CD14-positive monocyte (primary cell): ENCODE data around the gene MAPK1. TPM values are rescaled to one million over a fixed set of nuclear protein-coding genes. Genes with fewer than 3 reads are reported as not detected.
"Not testable (repeated sequence)": the region's sequence is repeated elsewhere in the genome, so short reads cannot be mapped to it uniquely, and the experiment has no call there.

Source experiments
- DNase-seq, 3 donors: peaks; one replicate each; pipeline ENCODE4 v3.0.0-alpha.2; 2011 to 2022
- H2AFZ ChIP-seq: 2 replicates; pipeline ENCODE4 v1.6.0; 2012; ENCODE audit warnings: mild to moderate bottlenecking, low read depth, low read length, inconsistent platforms; ENCODE audit not compliant: insufficient read depth, poor library complexity, severe bottlenecking
- H3K27ac ChIP-seq, 2 donors: 1 replicate in 1 of 2; 2 replicates in 1 of 2; pipeline ENCODE4 v1.5.1; 2012 to 2013; ENCODE audit warnings: low read length in 2 of 2, control low read depth in 1 of 2, inconsistent platforms in 1 of 2, low read depth in 1 of 2, mild to moderate bottlenecking in 1 of 2
- H3K27me3 ChIP-seq, 2 donors: one replicate each; pipeline versions ENCODE4 v1.6.0 to v1.6.1; 2011 to 2013; ENCODE audit warnings: low read length in 2 of 2; ENCODE audit not compliant: control insufficient read depth in 2 of 2, insufficient read depth in 2 of 2
- H3K36me3 ChIP-seq, 2 donors: replicated peaks in 1 of 2; 1 replicate in 1 of 2; 2 replicates in 1 of 2; pipeline versions ENCODE4 v1.5.1 to v1.6.1; 2012 to 2013; ENCODE audit warnings: low read length in 2 of 2, control low read depth in 1 of 2, inconsistent platforms in 1 of 2, mild to moderate bottlenecking in 1 of 2; ENCODE audit not compliant: insufficient read depth in 2 of 2, control insufficient read depth in 1 of 2
- H3K4me1 ChIP-seq, 2 donors: 1 replicate in 1 of 2; 2 replicates in 1 of 2; pipeline versions ENCODE4 v1.5.1 to v1.6.1; 2012 to 2013; ENCODE audit warnings: low read length in 2 of 2, control low read depth in 1 of 2, inconsistent platforms in 1 of 2, mild to moderate bottlenecking in 1 of 2, moderate library complexity in 1 of 2; ENCODE audit not compliant: insufficient read depth in 2 of 2, control insufficient read depth in 1 of 2
- H3K4me2 ChIP-seq: replicated peaks from 2 replicates; pipeline ENCODE3; 2012; ENCODE audit warnings: low read length, moderate library complexity, mild to moderate bottlenecking; ENCODE audit not compliant: poor library complexity, severe bottlenecking; ENCODE audit errors: extremely low read depth
- H3K4me3 ChIP-seq, 3 experiments: fragments of 200-600 bp in 1 of 3; sonication (generic) in 1 of 3; replicated peaks in 1 of 3; 1 replicate in 2 of 3; 2 replicates in 1 of 3; pipeline ENCODE4 v1.5.1; 2011 to 2013; ENCODE audit warnings: low read length in 3 of 3, mild to moderate bottlenecking in 3 of 3, control low read depth in 2 of 3, low read depth in 2 of 3, inconsistent platforms in 1 of 3, moderate library complexity in 1 of 3
- H3K79me2 ChIP-seq: 2 replicates; pipeline ENCODE4 v1.6.0; 2012; ENCODE audit warnings: mild to moderate bottlenecking, control low read depth, inconsistent platforms, low read length, moderate library complexity; ENCODE audit not compliant: insufficient read depth
- H3K9ac ChIP-seq: 2 replicates; pipeline ENCODE4 v1.6.0; 2017; ENCODE audit warnings: low read length, mild to moderate bottlenecking; ENCODE audit not compliant: insufficient read depth, poor library complexity, severe bottlenecking
- H3K9me3 ChIP-seq, 2 donors: replicated peaks in 1 of 2; 1 replicate in 1 of 2; 2 replicates in 1 of 2; pipeline versions ENCODE4 v1.5.1 to v1.6.1; 2012 to 2013; ENCODE audit warnings: low read length in 2 of 2, control low read depth in 1 of 2; ENCODE audit not compliant: control insufficient read depth in 1 of 2, insufficient read depth in 1 of 2
- H4K20me1 ChIP-seq: 2 replicates; pipeline ENCODE4 v1.6.0; 2012; ENCODE audit warnings: mild to moderate bottlenecking, low read length, control low read depth, moderate library complexity; ENCODE audit not compliant: insufficient read depth
- H3K27ac Mint-ChIP-seq, 7 donors: one replicate each; pipeline ENCODE4 v1.8.0; 2020; ENCODE audit warnings: mild to moderate bottlenecking in 7 of 7, mixed read lengths in 7 of 7, moderate library complexity in 6 of 7, inconsistent platforms in 2 of 7
- H3K27me3 Mint-ChIP-seq, 3 donors: one replicate each; pipeline ENCODE4 v1.8.0; 2021 to 2022; ENCODE audit warnings: low read depth in 3 of 3, mild to moderate bottlenecking in 3 of 3, mixed read lengths in 3 of 3, moderate library complexity in 3 of 3, inconsistent platforms in 1 of 3
- H3K36me3 Mint-ChIP-seq, 2 donors: one replicate each; pipeline ENCODE4 v1.8.0; 2020; ENCODE audit warnings: mixed read lengths in 2 of 2, inconsistent platforms in 1 of 2, mild to moderate bottlenecking in 1 of 2
- H3K4me1 Mint-ChIP-seq: one replicate; pipeline ENCODE4 v1.8.0; 2020; ENCODE audit warnings: mild to moderate bottlenecking, mixed read lengths
- H3K4me3 Mint-ChIP-seq, 2 donors: one replicate each; pipeline ENCODE4 v1.8.0; 2020; ENCODE audit warnings: mild to moderate bottlenecking in 2 of 2, mixed read lengths in 2 of 2, moderate library complexity in 1 of 2
- H3K9me3 Mint-ChIP-seq, 7 donors: one replicate each; pipeline ENCODE4 v1.8.0; 2020 to 2022; ENCODE audit warnings: mixed read lengths in 7 of 7, mild to moderate bottlenecking in 6 of 7, moderate library complexity in 6 of 7, inconsistent platforms in 2 of 7
- CTCF ChIP-seq: fragments of 200-600 bp; IDR thresholded peaks from one replicate; pipeline ENCODE4 v1.8.0; 2022; ENCODE audit warnings: antibody characterized with exemption, mild to moderate bottlenecking
- WGBS: methylation state at CpG from one replicate; pipeline ENCODE4 v1.1.5; 2013; ENCODE audit warnings: missing lambda C conversion rate; ENCODE audit not compliant: insufficient coverage; 5-methylcytosine and 5-hydroxymethylcytosine counted together
- intact Hi-C, 2 donors: fragments of 100-400 bp; cut with micrococcal nuclease; formaldehyde crosslinking; loops; one replicate each; pipeline versions ENCODE4 v1.15.0 to v1.15.1; 2023
- polyA plus RNA-seq, 3 donors: library from polyadenylated mRNA; depleted of rRNA in 1 of 3; unstranded in 2 of 3; stranded (reverse) in 1 of 3; fragments of 300-500 nt in 2 of 3; fragments of >200 nt in 1 of 3; fragmentation: Illumina TruSeq in 2 of 3; gene quantifications; 1 replicate in 2 of 3; 2 replicates in 1 of 3; pipeline ENCODE4 v1.2.3, GENCODE V29; 2012 to 2021

The MAPK1 gene
- polyA plus RNA-seq, 3 donors: 47.0 to 148 (median 118) TPM

GRCh38 chr22:21811982-21812381 is 55.5 kb downstream of the MAPK1 start:
- Mint-ChIP-seq H3K4me1 (peaks cover 40% of the 10 kb centered on the region), H3K27ac (peak overlapping the region; percentile 58 to 100 (median 99)), H3K36me3 (peaks cover 16 to 32% of the 10 kb centered on the region in 2 donors), H3K9me3 (peaks cover 0 to 2% (median 0%) of the 10 kb centered on the region in 7 donors), H3K4me3 (no peak overlapping the region), H3K27me3 (peaks cover 0 to 2% (median 0%) of the 10 kb centered on the region in 3 donors)
- Histone ChIP-seq H3K4me2 (no peak overlapping the region), H3K9me3 (no peaks in the 10 kb centered on the region), H3K27ac (peak overlapping the region in 1 of 2 donors; percentile 41), H3K36me3 (peaks cover 8% of the 10 kb centered on the region in 2 donors), H3K4me3 (no peak overlapping the region), H3K4me1 (peaks cover 35 to 36% of the 10 kb centered on the region in 2 donors), H3K27me3 (no peaks in the 10 kb centered on the region), H4K20me1 (peaks cover 40% of the 10 kb centered on the region), H3K9ac (no peak overlapping the region), H2AFZ (no peak overlapping the region), H3K79me2 (peaks cover 96% of the 10 kb centered on the region)
- no CpG with 5 or more reads among the region's 1 CpG for WGBS
- no peak for DNase-seq
- TF ChIP-seq CTCF: no peak
- intact Hi-C loops: loop anchor here in 1 of 2 donors (10.0 kb wide), 1 partner anchor 123 kb away; no protein-coding TSS in a partner anchor

GRCh38 chr22:21807544-21808529 is 59.6 kb downstream of the MAPK1 start:
- Mint-ChIP-seq H3K4me1 (peaks cover 17% of the 10 kb centered on the region), H3K27me3 (peaks cover 0 to 2% (median 0%) of the 10 kb centered on the region in 3 donors), H3K4me3 (no peak overlapping the region), H3K9me3 (peaks cover 0 to 2% (median 0%) of the 10 kb centered on the region in 7 donors), H3K36me3 (peaks cover 55 to 60% of the 10 kb centered on the region in 2 donors), H3K27ac (peak overlapping the region in 6 of 7 donors; percentile 14 to 86 (median 64))
- H2AFZ ChIP-seq: no peak overlapping the region
- H3K9me3 ChIP-seq: no peaks in the 10 kb centered on the region
- H3K9ac ChIP-seq: no peak overlapping the region
- H4K20me1 ChIP-seq: peaks cover 68% of the 10 kb centered on the region
- WGBS: no CpG with 5 or more reads among the region's 6 CpGs
- intact Hi-C loops: loop anchor here in 1 of 2 donors (10.0 kb wide), 1 partner anchor 127 kb away; no protein-coding TSS in a partner anchor
- H3K36me3 ChIP-seq: peaks cover 48 to 49% of the 10 kb centered on the region in 2 donors
- H3K4me2 ChIP-seq: no peak overlapping the region
- peaks cover 75% of the 10 kb centered on the region for H3K79me2 ChIP-seq
- DNase-seq: no peak
- H3K27me3 ChIP-seq: no peaks in the 10 kb centered on the region
- no peak overlapping the region for H3K4me3 ChIP-seq
- H3K27ac ChIP-seq: peak overlapping the region in 1 of 2 donors; percentile 58
- H3K4me1 ChIP-seq: peaks cover 11 to 16% of the 10 kb centered on the region in 2 donors
- TF ChIP-seq CTCF: no peak

GRCh38 chr22:21805325-21805724 is 62.1 kb downstream of the MAPK1 start:
- not testable (repeated sequence) for H3K4me1 ChIP-seq, H3K27me3 ChIP-seq, H3K4me2 ChIP-seq, H3K9me3 Mint-ChIP-seq, H3K9me3 ChIP-seq, H2AFZ ChIP-seq, H3K4me1 Mint-ChIP-seq, H3K9ac ChIP-seq, H3K4me3 Mint-ChIP-seq, DNase-seq, H3K4me3 ChIP-seq, H3K27me3 Mint-ChIP-seq
- 100% methylated on average over 3 of the region's 8 CpGs for WGBS
- peak overlapping the region in 3 of 7 donors; percentile 66 to 82 (median 68) for H3K27ac Mint-ChIP-seq
- peaks cover 70 to 75% of the 10 kb centered on the region in 2 donors for H3K36me3 Mint-ChIP-seq
- Histone ChIP-seq H3K27ac (peak overlapping the region in 1 of 2 donors; percentile 58), H4K20me1 (peaks cover 81% of the 10 kb centered on the region), H3K36me3 (peaks cover 69 to 74% of the 10 kb centered on the region in 2 donors), H3K79me2 (peaks cover 59% of the 10 kb centered on the region)
- intact Hi-C loops: loop anchor here in 1 of 2 donors (10.0 kb wide), 1 partner anchor 129 kb away; no protein-coding TSS in a partner anchor
